Measurements from ENCODE around the gene GPI.

- no peak for TF ChIP-seq POLR2A (IDR thresholded peaks at IDR 0.05; ENCODE audit: low read depth, low read length)
- no peak for TF ChIP-seq POLR2AphosphoS5 (IDR thresholded peaks at IDR 0.05; ENCODE audit: insufficient read depth, low read depth, low read length)
- TF ChIP-seq CTCF (IDR thresholded peaks at IDR 0.05; ENCODE audit: extremely low read depth in 1 of 2, insufficient read depth in 1 of 2, low read depth in 1 of 2, low read length in 2 of 2) = no peak
- no peak for TF ChIP-seq EZH2 (IDR thresholded peaks at IDR 0.05; ENCODE audit: borderline replicate concordance, low read depth, low read length, severe bottlenecking)
- TF ChIP-seq JUN (IDR thresholded peaks at IDR 0.05; ENCODE audit: borderline replicate concordance, insufficient read depth, insufficient read length, low read depth) = no peak
- TF ChIP-seq MAX (IDR thresholded peaks at IDR 0.05; ENCODE audit: insufficient read depth, insufficient read length) = no peak
- TF ChIP-seq GATA2 (IDR thresholded peaks at IDR 0.05; ENCODE audit: insufficient read depth, insufficient read length, low read depth, low read length) = no peak
These were observed 34.9 kb upstream of the GPI start for GRCh38 chr19:34330116-34330515.
